Activated T-cell treated with anti-CD3 and anti-CD28 coated beads, Interleukin-2, amount 50 U/mL, for 24 hours (primary cell): ENCODE results near the gene HAND1.
A peak's percentile ranks its signal among the peaks of the same experiment; 100 is the strongest.

Source experiments
- DNase-seq: peaks from one replicate; pipeline ENCODE4 v3.0.0-alpha.2; 2020
- H3K27ac Mint-ChIP-seq: 2 replicates; pipeline ENCODE4 v1.8.0; 2020; ENCODE audit warnings: mild to moderate bottlenecking, mixed read lengths
- H3K27me3 Mint-ChIP-seq: 2 replicates; pipeline ENCODE4 v1.8.0; 2020; ENCODE audit warnings: mixed read lengths
- H3K36me3 Mint-ChIP-seq: 2 replicates; pipeline ENCODE4 v1.8.0; 2020; ENCODE audit warnings: low read depth, mixed read lengths
- H3K4me1 Mint-ChIP-seq: 2 replicates; pipeline ENCODE4 v1.8.0; 2020; ENCODE audit warnings: low read depth, mixed read lengths
- H3K4me3 Mint-ChIP-seq: 2 replicates; pipeline ENCODE4 v1.8.0; 2020; ENCODE audit warnings: mild to moderate bottlenecking, moderate library complexity, mixed read lengths
- H3K9me3 Mint-ChIP-seq: 2 replicates; pipeline ENCODE4 v1.8.0; 2020; ENCODE audit warnings: mixed read lengths

The HAND1 gene

GRCh38 chr5:154491941-154492340 lies 13.9 kb upstream of the HAND1 start:
- no peaks in the 10 kb centered on the region for H3K36me3 Mint-ChIP-seq
- H3K4me3 Mint-ChIP-seq = no peak overlapping the region

GRCh38 chr5:154487541-154487940 lies 9.5 kb upstream of the HAND1 start:
- no peaks in the 10 kb centered on the region for H3K36me3 Mint-ChIP-seq
- H3K9me3 Mint-ChIP-seq = no peaks in the 10 kb centered on the region
- DNase-seq = peak; percentile 52
- peaks cover 89% of the 10 kb centered on the region for H3K27me3 Mint-ChIP-seq
- peaks cover 36% of the 10 kb centered on the region for H3K4me1 Mint-ChIP-seq
- no peak overlapping the region for H3K4me3 Mint-ChIP-seq
- H3K27ac Mint-ChIP-seq = no peak overlapping the region

More at GRCh38 chr5:154491941-154492340, 13.9 kb upstream of the HAND1 start:
- no peak for DNase-seq
- H3K27ac Mint-ChIP-seq = no peak overlapping the region
- H3K27me3 Mint-ChIP-seq = peaks cover 78% of the 10 kb centered on the region
- no peaks in the 10 kb centered on the region for H3K9me3 Mint-ChIP-seq
- peaks cover 9% of the 10 kb centered on the region for H3K4me1 Mint-ChIP-seq

- Mint-ChIP-seq H3K4me1 (peaks cover 39% of the 10 kb centered on the region), H3K4me3 (no peak overlapping the region)
- DNase-seq = no peak
Measured at GRCh38 chr5:154486427-154486866, 8.4 kb upstream of the HAND1 start.

GRCh38 chr5:154485850-154486426 lies 7.9 kb upstream of the HAND1 start:
- Mint-ChIP-seq H3K4me1 (peaks cover 39% of the 10 kb centered on the region), H3K4me3 (no peak overlapping the region), H3K27me3 (peaks cover 90% of the 10 kb centered on the region), H3K27ac (no peak overlapping the region), H3K36me3 (no peaks in the 10 kb centered on the region), H3K9me3 (no peaks in the 10 kb centered on the region)
- no peak for DNase-seq

More at GRCh38 chr5:154486427-154486866, 8.4 kb upstream of the HAND1 start:
- Mint-ChIP-seq H3K27me3 (peaks cover 90% of the 10 kb centered on the region), H3K9me3 (no peaks in the 10 kb centered on the region), H3K27ac (no peak overlapping the region), H3K36me3 (no peaks in the 10 kb centered on the region)

- peaks cover 42% of the 10 kb centered on the region for H3K4me1 Mint-ChIP-seq
- H3K4me3 Mint-ChIP-seq = no peak overlapping the region
- peaks cover 91% of the 10 kb centered on the region for H3K27me3 Mint-ChIP-seq
- H3K9me3 Mint-ChIP-seq = no peaks in the 10 kb centered on the region
- no peak for DNase-seq
- no peaks in the 10 kb centered on the region for H3K36me3 Mint-ChIP-seq
- H3K27ac Mint-ChIP-seq = no peak overlapping the region
Measured at GRCh38 chr5:154485096-154485491, 7.1 kb upstream of the HAND1 start.

- no peaks in the 10 kb centered on the region for H3K9me3 Mint-ChIP-seq
- peaks cover 44% of the 10 kb centered on the region for H3K4me1 Mint-ChIP-seq
- peaks cover 90% of the 10 kb centered on the region for H3K27me3 Mint-ChIP-seq
- no peak overlapping the region for H3K27ac Mint-ChIP-seq
- no peak for DNase-seq
- no peak overlapping the region for H3K4me3 Mint-ChIP-seq
- no peaks in the 10 kb centered on the region for H3K36me3 Mint-ChIP-seq
Measured at GRCh38 chr5:154484393-154485095, 6.5 kb upstream of the HAND1 start.

GRCh38 chr5:154483654-154484392 lies 5.8 kb upstream of the HAND1 start:
- H3K27ac Mint-ChIP-seq = no peak overlapping the region
- H3K4me1 Mint-ChIP-seq = peaks cover 50% of the 10 kb centered on the region
- H3K9me3 Mint-ChIP-seq = no peaks in the 10 kb centered on the region
- H3K27me3 Mint-ChIP-seq = peaks cover 91% of the 10 kb centered on the region
- no peak overlapping the region for H3K4me3 Mint-ChIP-seq
- no peaks in the 10 kb centered on the region for H3K36me3 Mint-ChIP-seq
- no peak for DNase-seq

- H3K9me3 Mint-ChIP-seq = no peaks in the 10 kb centered on the region
- DNase-seq = peak; percentile 37
- peaks cover 53% of the 10 kb centered on the region for H3K4me1 Mint-ChIP-seq
- no peaks in the 10 kb centered on the region for H3K36me3 Mint-ChIP-seq
- H3K27ac Mint-ChIP-seq = no peak overlapping the region
- no peak overlapping the region for H3K4me3 Mint-ChIP-seq
- H3K27me3 Mint-ChIP-seq = peaks cover 95% of the 10 kb centered on the region
Measured at GRCh38 chr5:154482528-154483449, 4.8 kb upstream of the HAND1 start.

GRCh38 chr5:154481584-154482381 lies 3.8 kb upstream of the HAND1 start:
- Mint-ChIP-seq H3K27ac (no peak overlapping the region), H3K27me3 (peaks cover 95% of the 10 kb centered on the region), H3K36me3 (no peaks in the 10 kb centered on the region), H3K4me1 (peaks cover 53% of the 10 kb centered on the region), H3K4me3 (no peak overlapping the region), H3K9me3 (no peaks in the 10 kb centered on the region)
- no peak for DNase-seq

- H3K27ac Mint-ChIP-seq = no peak overlapping the region
- peaks cover 55% of the 10 kb centered on the region for H3K4me1 Mint-ChIP-seq
Measured at GRCh38 chr5:154480847-154481246, 2.8 kb upstream of the HAND1 start.

GRCh38 chr5:154479944-154480750 lies 2.1 kb upstream of the HAND1 start:
- Mint-ChIP-seq H3K4me1 (peaks cover 58% of the 10 kb centered on the region), H3K9me3 (no peaks in the 10 kb centered on the region), H3K27ac (no peak overlapping the region), H3K36me3 (no peaks in the 10 kb centered on the region), H3K27me3 (peaks cover 95% of the 10 kb centered on the region), H3K4me3 (no peak overlapping the region)
- no peak for DNase-seq

More at GRCh38 chr5:154480847-154481246, 2.8 kb upstream of the HAND1 start:
- no peak overlapping the region for H3K4me3 Mint-ChIP-seq
- no peaks in the 10 kb centered on the region for H3K36me3 Mint-ChIP-seq
- DNase-seq = no peak
- peaks cover 95% of the 10 kb centered on the region for H3K27me3 Mint-ChIP-seq
- H3K9me3 Mint-ChIP-seq = no peaks in the 10 kb centered on the region

- peak; percentile 43 for DNase-seq
- H3K4me3 Mint-ChIP-seq = no peak overlapping the region
- peaks cover 95% of the 10 kb centered on the region for H3K27me3 Mint-ChIP-seq
- peaks cover 66% of the 10 kb centered on the region for H3K4me1 Mint-ChIP-seq
- no peaks in the 10 kb centered on the region for H3K36me3 Mint-ChIP-seq
- no peaks in the 10 kb centered on the region for H3K9me3 Mint-ChIP-seq
- peak overlapping the region; percentile 76 for H3K27ac Mint-ChIP-seq
Measured at GRCh38 chr5:154479160-154479943, 1.3 kb upstream of the HAND1 start.
